ENCODE data around the gene TNNC2. TPM values are rescaled to one million over a fixed set of nuclear protein-coding genes. Genes with fewer than 3 reads are reported as not detected.

The TNNC2 gene
- total and polyA plus RNA-seq, 2 of the 13 experiments (the other 11 are each of a cell fraction or from before 2014, with no cell fraction given), result 1.8 to 4.7 TPM

DNA sequence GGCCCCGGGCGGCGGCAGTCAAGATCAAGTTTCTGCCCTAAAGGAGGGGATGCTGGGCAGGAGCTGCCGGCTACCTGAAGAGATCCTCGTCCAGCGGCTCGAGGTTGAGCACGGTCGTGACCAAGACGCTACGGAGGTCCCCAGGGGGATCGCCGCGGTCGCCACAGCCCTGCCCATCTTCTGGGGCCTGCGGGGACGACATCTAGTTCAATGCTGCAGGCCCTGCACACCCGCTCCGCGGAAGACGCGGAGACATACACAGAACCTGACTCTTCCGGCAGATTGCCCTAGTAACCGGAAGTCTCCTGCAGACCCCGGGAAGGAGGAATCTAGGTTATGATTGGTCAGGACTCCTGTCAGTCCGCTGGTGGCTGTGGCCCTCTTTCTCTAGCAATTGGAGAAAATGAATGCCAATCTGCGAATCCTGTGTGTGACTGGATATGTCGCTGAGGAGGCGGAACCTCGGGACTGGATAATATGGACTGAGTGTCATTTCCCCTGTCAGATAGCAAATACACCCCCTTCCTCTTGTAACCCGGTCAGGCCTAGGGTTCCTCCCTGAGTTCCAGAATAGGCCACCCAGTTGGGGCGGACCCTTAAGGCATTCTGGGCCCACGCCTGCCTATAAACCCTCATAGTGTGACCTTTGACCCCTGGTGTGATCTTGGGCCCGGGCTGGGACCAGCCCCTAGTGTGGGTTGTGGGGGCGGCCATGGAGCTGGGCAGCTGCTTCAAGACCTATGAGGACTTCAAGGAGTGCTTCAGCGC is 30.2 kb upstream of the TNNC2 start, which contains the start of the genes ACOT8 and ZSWIM3 (continued):
- TF ChIP-seq, protein P1, sequence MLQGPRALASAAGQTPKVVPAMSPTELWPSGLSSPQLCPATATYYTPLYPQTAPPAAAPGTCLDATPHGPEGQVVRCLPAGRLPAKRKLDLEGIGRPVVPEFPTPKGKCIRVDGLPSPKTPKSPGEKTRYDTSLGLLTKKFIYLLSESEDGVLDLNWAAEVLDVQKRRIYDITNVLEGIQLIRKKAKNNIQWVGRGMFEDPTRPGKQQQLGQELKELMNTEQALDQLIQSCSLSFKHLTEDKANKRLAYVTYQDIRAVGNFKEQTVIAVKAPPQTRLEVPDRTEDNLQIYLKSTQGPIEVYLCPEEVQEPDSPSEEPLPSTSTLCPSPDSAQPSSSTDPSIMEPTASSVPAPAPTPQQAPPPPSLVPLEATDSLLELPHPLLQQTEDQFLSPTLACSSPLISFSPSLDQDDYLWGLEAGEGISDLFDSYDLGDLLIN (CRISPR knock-in tag; IDR thresholded peaks at IDR 0.05; ENCODE audit: borderline replicate concordance), result peak; percentile 80; the same call in 1 of the 2 replicates
- TF ChIP-seq, protein P2, sequence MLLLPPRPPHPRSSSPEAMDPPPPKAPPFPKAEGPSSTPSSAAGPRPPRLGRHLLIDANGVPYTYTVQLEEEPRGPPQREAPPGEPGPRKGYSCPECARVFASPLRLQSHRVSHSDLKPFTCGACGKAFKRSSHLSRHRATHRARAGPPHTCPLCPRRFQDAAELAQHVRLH (CRISPR knock-in tag; IDR thresholded peaks at IDR 0.05; ENCODE audit: borderline replicate concordance, low read depth), result peak; percentile 71; the same call in 1 of the 2 replicates
- TF ChIP-seq MIER2 (CRISPR knock-in tag; IDR thresholded peaks at IDR 0.05) (peak; percentile 48; the same call in 1 of the 2 replicates), ZNF17 (CRISPR knock-in tag; IDR thresholded peaks at IDR 0.05) (no peak), HMG20B (CRISPR knock-in tag; conservative IDR thresholded peaks at IDR 0.05) (peak; percentile 49; the same call in 1 of the 2 replicates), KLF15 (CRISPR knock-in tag; IDR thresholded peaks at IDR 0.05; ENCODE audit: borderline replicate concordance) (no peak), ATM (IDR thresholded peaks at IDR 0.05; ENCODE audit: borderline replicate concordance) (no peak), ZNF564 (CRISPR knock-in tag; IDR thresholded peaks at IDR 0.05) (no peak; the same call in none of the 2 replicates), FOXJ3 (CRISPR knock-in tag; IDR thresholded peaks at IDR 0.05; ENCODE audit: borderline replicate concordance) (peak; percentile 55; the same call in 1 of the 2 replicates), NRL (CRISPR knock-in tag; IDR thresholded peaks at IDR 0.05; ENCODE audit: borderline replicate concordance) (no peak; the same call in 1 of the 2 replicates), ZNF619 (CRISPR knock-in tag; IDR thresholded peaks at IDR 0.05) (peak; percentile 93), ELF4 (CRISPR knock-in tag; IDR thresholded peaks at IDR 0.05; ENCODE audit: borderline replicate concordance) (peak; percentile 99)
- TF ChIP-seq, protein P3, sequence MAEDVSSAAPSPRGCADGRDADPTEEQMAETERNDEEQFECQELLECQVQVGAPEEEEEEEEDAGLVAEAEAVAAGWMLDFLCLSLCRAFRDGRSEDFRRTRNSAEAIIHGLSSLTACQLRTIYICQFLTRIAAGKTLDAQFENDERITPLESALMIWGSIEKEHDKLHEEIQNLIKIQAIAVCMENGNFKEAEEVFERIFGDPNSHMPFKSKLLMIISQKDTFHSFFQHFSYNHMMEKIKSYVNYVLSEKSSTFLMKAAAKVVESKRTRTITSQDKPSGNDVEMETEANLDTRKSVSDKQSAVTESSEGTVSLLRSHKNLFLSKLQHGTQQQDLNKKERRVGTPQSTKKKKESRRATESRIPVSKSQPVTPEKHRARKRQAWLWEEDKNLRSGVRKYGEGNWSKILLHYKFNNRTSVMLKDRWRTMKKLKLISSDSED (CRISPR knock-in tag; IDR thresholded peaks at IDR 0.05), result no peak
- TF ChIP-seq, protein P4, sequence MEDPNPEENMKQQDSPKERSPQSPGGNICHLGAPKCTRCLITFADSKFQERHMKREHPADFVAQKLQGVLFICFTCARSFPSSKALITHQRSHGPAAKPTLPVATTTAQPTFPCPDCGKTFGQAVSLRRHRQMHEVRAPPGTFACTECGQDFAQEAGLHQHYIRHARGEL (CRISPR knock-in tag; IDR thresholded peaks at IDR 0.05), result no peak
- TF ChIP-seq, protein P5, sequence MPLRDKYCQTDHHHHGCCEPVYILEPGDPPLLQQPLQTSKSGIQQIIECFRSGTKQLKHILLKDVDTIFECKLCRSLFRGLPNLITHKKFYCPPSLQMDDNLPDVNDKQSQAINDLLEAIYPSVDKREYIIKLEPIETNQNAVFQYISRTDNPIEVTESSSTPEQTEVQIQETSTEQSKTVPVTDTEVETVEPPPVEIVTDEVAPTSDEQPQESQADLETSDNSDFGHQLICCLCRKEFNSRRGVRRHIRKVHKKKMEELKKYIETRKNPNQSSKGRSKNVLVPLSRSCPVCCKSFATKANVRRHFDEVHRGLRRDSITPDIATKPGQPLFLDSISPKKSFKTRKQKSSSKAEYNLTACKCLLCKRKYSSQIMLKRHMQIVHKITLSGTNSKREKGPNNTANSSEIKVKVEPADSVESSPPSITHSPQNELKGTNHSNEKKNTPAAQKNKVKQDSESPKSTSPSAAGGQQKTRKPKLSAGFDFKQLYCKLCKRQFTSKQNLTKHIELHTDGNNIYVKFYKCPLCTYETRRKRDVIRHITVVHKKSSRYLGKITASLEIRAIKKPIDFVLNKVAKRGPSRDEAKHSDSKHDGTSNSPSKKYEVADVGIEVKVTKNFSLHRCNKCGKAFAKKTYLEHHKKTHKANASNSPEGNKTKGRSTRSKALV (CRISPR knock-in tag; IDR thresholded peaks at IDR 0.05), result 0 out of 2 replicates have a peak, but pooled peaks have one; percentile 59
- TF ChIP-seq, protein P6, sequence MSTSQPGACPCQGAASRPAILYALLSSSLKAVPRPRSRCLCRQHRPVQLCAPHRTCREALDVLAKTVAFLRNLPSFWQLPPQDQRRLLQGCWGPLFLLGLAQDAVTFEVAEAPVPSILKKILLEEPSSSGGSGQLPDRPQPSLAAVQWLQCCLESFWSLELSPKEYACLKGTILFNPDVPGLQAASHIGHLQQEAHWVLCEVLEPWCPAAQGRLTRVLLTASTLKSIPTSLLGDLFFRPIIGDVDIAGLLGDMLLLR (CRISPR knock-in tag; IDR thresholded peaks at IDR 0.05), result peak; percentile 22; the same call in 1 of the 2 replicates
- TF ChIP-seq, protein P7, sequence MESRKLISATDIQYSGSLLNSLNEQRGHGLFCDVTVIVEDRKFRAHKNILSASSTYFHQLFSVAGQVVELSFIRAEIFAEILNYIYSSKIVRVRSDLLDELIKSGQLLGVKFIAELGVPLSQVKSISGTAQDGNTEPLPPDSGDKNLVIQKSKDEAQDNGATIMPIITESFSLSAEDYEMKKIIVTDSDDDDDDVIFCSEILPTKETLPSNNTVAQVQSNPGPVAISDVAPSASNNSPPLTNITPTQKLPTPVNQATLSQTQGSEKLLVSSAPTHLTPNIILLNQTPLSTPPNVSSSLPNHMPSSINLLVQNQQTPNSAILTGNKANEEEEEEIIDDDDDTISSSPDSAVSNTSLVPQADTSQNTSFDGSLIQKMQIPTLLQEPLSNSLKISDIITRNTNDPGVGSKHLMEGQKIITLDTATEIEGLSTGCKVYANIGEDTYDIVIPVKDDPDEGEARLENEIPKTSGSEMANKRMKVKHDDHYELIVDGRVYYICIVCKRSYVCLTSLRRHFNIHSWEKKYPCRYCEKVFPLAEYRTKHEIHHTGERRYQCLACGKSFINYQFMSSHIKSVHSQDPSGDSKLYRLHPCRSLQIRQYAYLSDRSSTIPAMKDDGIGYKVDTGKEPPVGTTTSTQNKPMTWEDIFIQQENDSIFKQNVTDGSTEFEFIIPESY (CRISPR knock-in tag; IDR thresholded peaks at IDR 0.05), result no peak; the same call in 1 of the 2 replicates
- TF ChIP-seq, protein P8, sequence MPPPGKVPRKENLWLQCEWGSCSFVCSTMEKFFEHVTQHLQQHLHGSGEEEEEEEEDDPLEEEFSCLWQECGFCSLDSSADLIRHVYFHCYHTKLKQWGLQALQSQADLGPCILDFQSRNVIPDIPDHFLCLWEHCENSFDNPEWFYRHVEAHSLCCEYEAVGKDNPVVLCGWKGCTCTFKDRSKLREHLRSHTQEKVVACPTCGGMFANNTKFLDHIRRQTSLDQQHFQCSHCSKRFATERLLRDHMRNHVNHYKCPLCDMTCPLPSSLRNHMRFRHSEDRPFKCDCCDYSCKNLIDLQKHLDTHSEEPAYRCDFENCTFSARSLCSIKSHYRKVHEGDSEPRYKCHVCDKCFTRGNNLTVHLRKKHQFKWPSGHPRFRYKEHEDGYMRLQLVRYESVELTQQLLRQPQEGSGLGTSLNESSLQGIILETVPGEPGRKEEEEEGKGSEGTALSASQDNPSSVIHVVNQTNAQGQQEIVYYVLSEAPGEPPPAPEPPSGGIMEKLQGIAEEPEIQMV (CRISPR knock-in tag; IDR thresholded peaks at IDR 0.05; ENCODE audit: low read depth), result 0 out of 2 replicates have a peak, but pooled peaks have one; percentile 19
